Tibial nerve (tissue), 4 donors: ENCODE data around the gene ZNF14. TPM values are rescaled to one million over a fixed set of nuclear protein-coding genes. Genes with fewer than 3 reads are reported as not detected.
"Not testable (repeated sequence)": the region's sequence is repeated elsewhere in the genome, so short reads cannot be mapped to it uniquely, and the experiment has no call there.

Source experiments
- DNase-seq, 2 donors: peaks; one replicate each; pipeline ENCODE4 v3.0.0-alpha.2; 2019; ENCODE audit warnings: low spot score in 2 of 2
- H3K27ac ChIP-seq, 4 donors: fragments of 200-600 bp; sonication (generic) in 3 of 4; one replicate each; pipeline ENCODE4 v1.5.1; 2017 to 2019; ENCODE audit warnings: mild to moderate bottlenecking in 1 of 4
- H3K27me3 ChIP-seq, 2 donors: fragments of 200-600 bp; sonication (generic) in 1 of 2; one replicate each; pipeline versions ENCODE4 v1.5.1 to v1.6.0; 2017 to 2019
- H3K36me3 ChIP-seq, 3 donors: fragments of 200-600 bp; sonication (generic); one replicate each; pipeline ENCODE4 v1.5.1; 2018 to 2019
- H3K4me1 ChIP-seq, 4 donors: fragments of 200-600 bp; sonication (generic) in 3 of 4; one replicate each; pipeline ENCODE4 v1.5.1; 2017 to 2019
- H3K4me3 ChIP-seq, 4 donors: fragments of 200-600 bp; sonication (generic) in 3 of 4; one replicate each; pipeline ENCODE4 v1.5.1; 2017 to 2019; ENCODE audit warnings: mild to moderate bottlenecking in 1 of 4, moderate library complexity in 1 of 4
- H3K9me3 ChIP-seq, 4 donors: fragments of 200-600 bp; sonication (generic) in 3 of 4; one replicate each; pipeline ENCODE4 v1.5.1; 2017 to 2019
- EP300 ChIP-seq, 2 donors: sonication (generic); formaldehyde crosslinking; IDR thresholded peaks; one replicate each; pipeline ENCODE4 v1.6.1; 2017; ENCODE audit warnings: antibody characterized with exemption in 2 of 2, mild to moderate bottlenecking in 1 of 2
- POLR2A ChIP-seq, 2 donors: fragments of 450-650 bp; IDR thresholded peaks; one replicate each; pipeline ENCODE4 v1.6.1; 2017; ENCODE audit warnings: antibody characterized with exemption in 2 of 2, mild to moderate bottlenecking in 2 of 2, moderate library complexity in 2 of 2
- WGBS, 2 donors: methylation state at CpG; one replicate each; pipeline ENCODE4 v1.1.5; 2018; 5-methylcytosine and 5-hydroxymethylcytosine counted together
- total RNA-seq, 4 donors: library from RNA; depleted of rRNA; stranded (reverse); fragments of >200 nt; gene quantifications; one replicate each; pipeline ENCODE4 v1.1.0, GENCODE V29; 2016
- TF ChIP-seq, protein P1 (sequence below), 5 experiments: fragments of 200-600 bp in 3 of 5; fragments of 450-650 bp in 2 of 5; sonication (generic) in 3 of 5; IDR thresholded peaks; one replicate each; pipeline ENCODE4 v1.5.1; 2016 to 2019; ENCODE audit warnings: antibody characterized with exemption in 5 of 5, mild to moderate bottlenecking in 3 of 5, moderate library complexity in 2 of 5

ZNF14 gene
- total RNA-seq = 10 to 100 TPM; 12.0 to 14.2 (median 13.3) TPM

DNA sequence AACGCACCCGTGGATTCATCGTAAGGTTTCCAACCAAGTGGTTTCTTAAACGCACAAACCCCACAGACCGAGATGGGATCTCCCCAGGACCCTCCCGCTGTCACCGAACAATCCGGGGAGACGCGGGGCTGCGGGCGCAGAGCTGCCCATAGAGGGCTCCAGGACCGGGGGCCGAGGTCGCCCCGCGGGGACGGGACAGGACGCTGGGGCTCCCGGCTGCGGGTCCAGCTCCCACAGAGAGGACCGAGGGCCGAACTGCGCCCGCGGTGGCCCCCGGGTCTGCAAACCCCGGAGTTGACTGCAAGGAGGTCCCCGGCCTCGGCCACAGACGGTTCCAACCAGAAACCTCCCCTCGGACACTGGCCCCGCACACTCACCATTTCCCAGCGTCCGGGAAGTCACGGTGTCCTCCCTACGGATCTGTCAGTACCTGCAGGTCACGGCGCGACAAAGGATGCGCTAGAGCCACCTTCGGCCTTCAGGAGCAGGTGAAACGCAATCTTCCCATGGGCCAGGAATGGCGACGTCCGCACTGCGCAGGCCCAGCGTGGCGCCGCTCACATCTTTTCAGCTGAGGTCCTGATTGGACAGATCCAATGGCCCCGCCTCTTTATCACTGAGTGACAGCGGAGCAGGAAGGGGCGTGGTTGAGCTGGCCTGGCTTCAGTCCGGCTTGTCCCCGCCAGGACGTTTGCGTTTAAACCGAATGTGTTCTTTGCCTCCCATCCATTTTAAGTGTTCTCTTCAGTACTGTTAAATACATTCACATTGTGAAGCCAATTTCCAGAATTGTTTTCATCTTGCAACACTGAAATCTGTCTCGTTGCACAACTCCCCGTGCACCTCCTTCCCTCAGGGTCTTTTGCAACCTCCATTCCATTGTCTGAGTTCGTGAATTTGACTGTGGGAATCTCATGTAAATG, at the start of gene ZNF14:
Gene ZNF14, minus strand, starts transcription at position 534 of the 923 bp plus-strand sequence. Its CDS starts 154 bp downstream, at position 380.
- Histone ChIP-seq H3K9me3 (peaks cover 0 to 34% (median 11%) of the 10 kb centered on the region in 4 donors), H3K36me3 (peaks cover 0 to 39% (median 5%) of the 10 kb centered on the region in 3 donors), H3K27me3 (no peaks in the 10 kb centered on the region), H3K4me3 (peak within 1 kb of the TSS; percentile 80 to 98 (median 92)), H3K4me1 (peaks cover 0 to 18% (median 0%) of the 10 kb centered on the region in 4 donors), H3K27ac (peak within 1 kb of the TSS; percentile 74 to 81 (median 78))
- DNase-seq = peak; percentile 82 to 97
- WGBS, 2 donors = 0 to 2% methylated on average over 35 to 44 of the region's 61 CpGs
- TF ChIP-seq, protein P1, sequence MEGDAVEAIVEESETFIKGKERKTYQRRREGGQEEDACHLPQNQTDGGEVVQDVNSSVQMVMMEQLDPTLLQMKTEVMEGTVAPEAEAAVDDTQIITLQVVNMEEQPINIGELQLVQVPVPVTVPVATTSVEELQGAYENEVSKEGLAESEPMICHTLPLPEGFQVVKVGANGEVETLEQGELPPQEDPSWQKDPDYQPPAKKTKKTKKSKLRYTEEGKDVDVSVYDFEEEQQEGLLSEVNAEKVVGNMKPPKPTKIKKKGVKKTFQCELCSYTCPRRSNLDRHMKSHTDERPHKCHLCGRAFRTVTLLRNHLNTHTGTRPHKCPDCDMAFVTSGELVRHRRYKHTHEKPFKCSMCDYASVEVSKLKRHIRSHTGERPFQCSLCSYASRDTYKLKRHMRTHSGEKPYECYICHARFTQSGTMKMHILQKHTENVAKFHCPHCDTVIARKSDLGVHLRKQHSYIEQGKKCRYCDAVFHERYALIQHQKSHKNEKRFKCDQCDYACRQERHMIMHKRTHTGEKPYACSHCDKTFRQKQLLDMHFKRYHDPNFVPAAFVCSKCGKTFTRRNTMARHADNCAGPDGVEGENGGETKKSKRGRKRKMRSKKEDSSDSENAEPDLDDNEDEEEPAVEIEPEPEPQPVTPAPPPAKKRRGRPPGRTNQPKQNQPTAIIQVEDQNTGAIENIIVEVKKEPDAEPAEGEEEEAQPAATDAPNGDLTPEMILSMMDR (IDR thresholded peaks at IDR 0.05) = peak in 2 of 5 experiments; percentile 9 to 18
- TF ChIP-seq EP300 (IDR thresholded peaks at IDR 0.05) = peak in 1 of 2 donors; percentile 98
- peak; percentile 78 to 92 for TF ChIP-seq POLR2A (IDR thresholded peaks at IDR 0.05)

DNA sequence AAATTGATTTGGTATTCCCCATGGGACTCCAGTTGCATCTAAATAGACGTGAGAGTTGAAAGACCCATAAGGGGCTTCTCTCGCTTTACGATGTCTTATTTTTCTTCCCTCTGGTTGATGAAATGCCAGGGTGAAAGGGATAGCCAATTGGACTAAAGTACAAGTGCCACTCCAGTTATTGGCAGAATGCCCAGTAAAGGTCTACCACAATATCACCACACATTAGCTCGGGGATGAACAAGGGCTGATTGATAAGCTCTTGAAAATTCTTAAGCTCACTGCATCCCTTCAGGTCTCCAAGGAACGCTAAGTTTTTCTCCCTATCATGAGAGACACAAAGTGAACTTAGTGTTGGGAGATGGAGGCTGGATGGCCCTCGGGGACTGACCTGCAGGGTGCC, 48.9 kb upstream of the ZNF14 start:
- H3K9me3 ChIP-seq = peaks cover 0 to 11% (median 0%) of the 10 kb centered on the region in 4 donors
- not testable (repeated sequence) for H3K4me3 ChIP-seq, H3K27me3 ChIP-seq, H3K27ac ChIP-seq, DNase-seq
- peaks cover 0 to 11% (median 6%) of the 10 kb centered on the region in 4 donors for H3K4me1 ChIP-seq
- peaks cover 0 to 35% (median 0%) of the 10 kb centered on the region in 3 donors for H3K36me3 ChIP-seq
- 51 to 61% methylated on average over 6 of the region's 6 CpGs for WGBS, 2 donors

GRCh38 chr19:19778666-19779065, 45.8 kb upstream of the ZNF14 start:
- H3K4me3 ChIP-seq = no peak overlapping the region
- H3K9me3 ChIP-seq = peaks cover 0 to 11% (median 0%) of the 10 kb centered on the region in 4 donors
- H3K36me3 ChIP-seq = peaks cover 0 to 16% (median 0%) of the 10 kb centered on the region in 3 donors
- DNase-seq = no peak
- TF ChIP-seq, protein P1 (IDR thresholded peaks at IDR 0.05) = no peak
- H3K27me3 ChIP-seq = no peaks in the 10 kb centered on the region
- WGBS, 2 donors = 68 to 74% methylated on average over 2 of the region's 2 CpGs
- no peak overlapping the region for H3K27ac ChIP-seq
- H3K4me1 ChIP-seq = peaks cover 0 to 21% (median 12%) of the 10 kb centered on the region in 4 donors

GRCh38 chr19:19777692-19778091, 44.8 kb upstream of the ZNF14 start:
- peaks cover 0 to 21% (median 12%) of the 10 kb centered on the region in 4 donors for H3K4me1 ChIP-seq
- H3K36me3 ChIP-seq = peaks cover 0 to 16% (median 0%) of the 10 kb centered on the region in 3 donors
- H3K27ac ChIP-seq = no peak overlapping the region
- no peak for DNase-seq
- no peaks in the 10 kb centered on the region for H3K27me3 ChIP-seq
- TF ChIP-seq, protein P1 (IDR thresholded peaks at IDR 0.05) = no peak
- TF ChIP-seq EP300 (IDR thresholded peaks at IDR 0.05) (no peak), POLR2A (IDR thresholded peaks at IDR 0.05) (no peak)
- H3K4me3 ChIP-seq = no peak overlapping the region
- 73 to 83% methylated on average over 5 of the region's 5 CpGs for WGBS, 2 donors
- peaks cover 0 to 11% (median 0%) of the 10 kb centered on the region in 4 donors for H3K9me3 ChIP-seq

DNA sequence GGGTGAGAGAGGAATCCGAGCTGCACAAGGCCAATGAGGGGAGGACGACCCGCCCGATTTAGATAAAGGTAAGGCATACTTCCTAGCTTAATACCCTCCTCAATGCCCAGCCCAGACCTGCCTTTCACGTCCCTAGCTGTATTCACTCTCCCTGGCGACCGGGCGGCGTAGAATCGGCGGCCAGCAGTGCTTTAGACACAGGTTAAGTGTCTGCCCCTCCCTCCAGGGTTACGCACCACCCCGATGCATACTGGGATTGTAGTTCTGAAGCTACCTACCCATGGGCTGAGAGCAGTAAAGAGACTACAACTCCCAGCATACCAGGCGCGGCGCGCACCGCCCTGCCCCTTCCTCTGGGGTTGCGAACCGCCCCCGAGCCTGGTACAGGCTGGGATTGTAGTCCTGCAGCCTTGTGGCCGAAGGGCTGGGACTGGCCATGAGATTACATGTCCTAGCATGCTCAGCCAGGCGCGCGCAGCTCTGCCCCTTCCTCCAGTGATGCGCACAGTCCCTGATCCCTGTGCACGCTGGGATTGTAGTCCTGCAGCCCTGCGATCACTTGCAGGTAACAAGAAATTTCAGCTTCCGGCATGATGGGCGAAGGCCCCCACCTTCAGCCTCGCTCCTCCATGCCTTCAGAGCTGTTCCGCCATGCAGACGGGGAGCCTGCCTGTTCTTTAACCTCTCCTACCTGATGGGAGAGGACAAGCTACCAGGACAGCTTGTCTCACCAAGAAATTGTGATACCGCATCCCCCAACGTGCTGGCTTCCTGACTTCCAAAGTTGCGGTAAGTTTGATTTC, 43.5 kb upstream of the ZNF14 start:
- peak overlapping the region; percentile 49 to 94 (median 77) for H3K4me3 ChIP-seq
- TF ChIP-seq, protein P1 (IDR thresholded peaks at IDR 0.05) = peak in 2 of 5 experiments; percentile 19 to 59
- TF ChIP-seq POLR2A (IDR thresholded peaks at IDR 0.05) (peak in 1 of 2 donors; percentile 56), EP300 (IDR thresholded peaks at IDR 0.05) (peak; percentile 81 to 89)
- peak overlapping the region in 3 of 4 donors; percentile 68 to 82 (median 78) for H3K27ac ChIP-seq
- WGBS, 2 donors = 0% methylated on average over 22 to 36 of the region's 36 CpGs
- peaks cover 0 to 16% (median 0%) of the 10 kb centered on the region in 3 donors for H3K36me3 ChIP-seq
- peaks cover 0 to 21% (median 12%) of the 10 kb centered on the region in 4 donors for H3K4me1 ChIP-seq
- DNase-seq = peak; percentile 92 to 93
- peaks cover 0 to 11% (median 0%) of the 10 kb centered on the region in 4 donors for H3K9me3 ChIP-seq
- no peaks in the 10 kb centered on the region for H3K27me3 ChIP-seq
